ENCODE results near the gene ZNF808. TPM values are rescaled to one million over a fixed set of nuclear protein-coding genes. Genes with fewer than 3 reads are reported as not detected.
"Not testable (repeated sequence)": the region's sequence is repeated elsewhere in the genome, so short reads cannot be mapped to it uniquely, and the experiment has no call there.

The ZNF808 gene
- total RNA-seq, 1 experiment from 2014 or later = 2.2 TPM

GRCh38 chr19:52535771-52536447 is 8.4 kb downstream of the ZNF808 start:
- DNase-seq (ENCODE audit: low spot score) = no peak

GRCh38 chr19:52536448-52536800 is 9.0 kb downstream of the ZNF808 start:
- no peak for DNase-seq (ENCODE audit: low spot score)

GRCh38 chr19:52538815-52539214 is 11.3 kb downstream of the ZNF808 start:
- not testable (repeated sequence) for DNase-seq (ENCODE audit: low spot score)

- not testable (repeated sequence) for DNase-seq (ENCODE audit: low spot score)
Observed at GRCh38 chr19:52541176-52541575, 13.7 kb downstream of the ZNF808 start.

- DNase-seq (ENCODE audit: low spot score) = no peak
Observed at GRCh38 chr19:52541608-52542007, 14.1 kb downstream of the ZNF808 start.

GRCh38 chr19:52542541-52542940 is 15.1 kb downstream of the ZNF808 start:
- DNase-seq (ENCODE audit: low spot score) = not testable (repeated sequence)

GRCh38 chr19:52542984-52543664 is 15.7 kb downstream of the ZNF808 start:
- DNase-seq (ENCODE audit: low spot score) = no peak

- no peak for DNase-seq (ENCODE audit: low spot score)
Observed at GRCh38 chr19:52554216-52554971, 26.9 kb downstream of the ZNF808 start.

GRCh38 chr19:52557231-52557995 is 29.9 kb downstream of the ZNF808 start:
- DNase-seq (ENCODE audit: low spot score) = no peak

- not testable (repeated sequence) for DNase-seq (ENCODE audit: low spot score)
Observed at GRCh38 chr19:52558732-52559445, 31.4 kb downstream of the ZNF808 start.

- not testable (repeated sequence) for DNase-seq (ENCODE audit: low spot score)
Observed at GRCh38 chr19:52561611-52562010, 34.1 kb downstream of the ZNF808 start.

- DNase-seq (ENCODE audit: low spot score) = no peak
Observed at GRCh38 chr19:52566121-52566520, 38.7 kb downstream of the ZNF808 start.

- DNase-seq (ENCODE audit: low spot score) = peak; percentile 62
Observed at GRCh38 chr19:52566588-52566987, 39.1 kb downstream of the ZNF808 start.

GRCh38 chr19:52567921-52568320 is 40.5 kb downstream of the ZNF808 start:
- DNase-seq (ENCODE audit: low spot score) = no peak

- not testable (repeated sequence) for DNase-seq (ENCODE audit: low spot score)
Observed at GRCh38 chr19:52569638-52569999, 42.2 kb downstream of the ZNF808 start.

- DNase-seq (ENCODE audit: low spot score) = peak; percentile 82
Observed at GRCh38 chr19:52570000-52570861, 42.8 kb downstream of the ZNF808 start, which contains the start of gene ZNF701. Gene ZNF701 (plus strand): TSS chr19:52570287. CDS start chr19:52574148, 3,861 bp downstream.

- no peak for DNase-seq (ENCODE audit: low spot score)
Observed at GRCh38 chr19:52584736-52585440, 57.4 kb downstream of the ZNF808 start.

- no peak for DNase-seq (ENCODE audit: low spot score)
Observed at GRCh38 chr19:52585604-52586003, 58.1 kb downstream of the ZNF808 start.

- no peak for DNase-seq (ENCODE audit: low spot score)
Observed at GRCh38 chr19:52590728-52591127, 63.3 kb downstream of the ZNF808 start.

GRCh38 chr19:52592301-52592700 is 64.8 kb downstream of the ZNF808 start:
- no peak for DNase-seq (ENCODE audit: low spot score)
